Bone marrow (tissue), 2 donors: ENCODE data around the gene CHMP2B.
A peak's percentile ranks its signal among the peaks of the same experiment; 100 is the strongest.
"Not testable (repeated sequence)": the region's sequence is repeated elsewhere in the genome, so short reads cannot be mapped to it uniquely, and the experiment has no call there.

Experiments
- DNase-seq, 2 donors: peaks; one replicate each; lab custom pipeline; 2025; lab: John Stamatoyannopoulos, UW

The CHMP2B gene

DNA sequence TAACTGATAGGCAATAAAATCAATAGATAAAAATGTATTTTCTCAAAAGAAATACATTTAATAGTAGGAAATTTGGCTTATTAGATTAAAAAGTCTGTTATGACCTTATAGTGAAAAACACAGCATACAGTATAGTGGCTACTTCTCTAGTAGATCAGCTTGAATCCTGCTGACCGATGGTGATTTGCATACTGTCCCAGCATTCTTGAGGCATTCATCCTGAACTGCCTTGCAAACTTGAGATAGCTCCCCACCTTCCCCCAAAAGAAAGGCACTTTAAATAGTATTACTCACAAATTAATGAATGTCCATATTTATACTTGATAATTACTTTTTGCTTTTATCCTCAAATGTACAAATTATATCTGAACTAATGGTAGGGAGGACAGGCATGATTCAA is 6.7 kb downstream of the CHMP2B start:
- no peak for DNase-seq

- no peak for DNase-seq
Observed at GRCh38 chr3:87236093-87236492, 9.0 kb downstream of the CHMP2B start.

DNA sequence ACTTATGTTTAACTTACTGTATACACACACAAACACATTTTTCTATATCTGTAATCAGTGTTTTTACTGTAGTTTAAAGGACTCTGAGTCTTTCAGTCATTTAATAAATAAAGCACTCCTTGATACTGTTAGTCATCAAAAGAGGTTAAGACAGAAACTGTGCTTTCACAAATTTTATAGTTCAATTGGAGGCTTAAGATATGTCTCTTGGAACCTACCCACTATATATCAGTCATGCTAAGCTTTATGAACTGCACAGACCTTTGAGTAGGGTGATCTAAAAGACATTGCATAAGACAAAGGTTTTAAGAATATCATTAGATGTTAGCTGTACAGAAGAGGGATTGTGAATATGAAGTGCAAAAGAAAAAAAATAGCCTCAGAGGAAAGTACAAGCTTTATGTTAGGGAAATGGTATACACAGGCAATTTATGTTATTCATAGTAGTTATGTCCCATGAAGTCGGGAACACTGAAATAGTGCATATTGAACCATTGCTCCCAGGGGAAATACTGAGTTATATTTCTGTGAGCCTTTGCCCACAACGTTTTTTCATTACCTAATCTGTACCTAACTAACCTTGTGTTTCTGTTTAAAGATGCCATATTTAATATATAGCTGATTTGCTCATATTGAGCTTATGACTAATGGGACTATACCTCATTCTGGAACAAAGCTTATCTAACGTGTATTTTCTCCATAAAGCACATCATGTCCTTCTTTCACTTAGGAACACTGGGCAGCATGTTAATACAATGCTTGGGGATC is 19.7 kb downstream of the CHMP2B start:
- no peak for DNase-seq

- no peak for DNase-seq
Observed at GRCh38 chr3:87247430-87247773, 20.3 kb downstream of the CHMP2B start.

- DNase-seq = not testable (repeated sequence)
Observed at GRCh38 chr3:87248231-87248630, 21.1 kb downstream of the CHMP2B start.

GRCh38 chr3:87248831-87249230 is 21.7 kb downstream of the CHMP2B start:
- no peak for DNase-seq

- no peak for DNase-seq
Observed at GRCh38 chr3:87250009-87250408, 22.9 kb downstream of the CHMP2B start.

DNA sequence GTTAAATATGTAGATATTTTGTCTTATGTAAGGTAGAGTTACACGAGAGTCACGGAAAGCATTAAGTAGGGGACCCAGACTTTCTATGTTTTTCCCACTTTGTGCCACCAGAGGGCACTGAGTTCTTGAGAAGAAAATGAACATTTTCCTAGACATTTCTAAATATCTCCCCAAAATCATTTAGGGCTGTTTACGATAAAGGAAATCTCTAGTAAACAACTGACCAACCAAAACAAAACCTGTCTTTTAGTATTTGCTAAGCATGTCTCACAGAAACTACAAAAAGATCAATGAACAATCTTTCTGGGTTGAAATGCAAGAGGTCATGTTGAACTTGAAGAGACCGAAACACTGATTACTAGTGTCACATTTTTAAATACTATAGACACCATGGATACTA is 33.2 kb downstream of the CHMP2B start:
- DNase-seq = peak in 1 of 2 donors; percentile 49

- DNase-seq = no peak
Observed at GRCh38 chr3:87261925-87262324, 34.8 kb downstream of the CHMP2B start.

GRCh38 chr3:87267953-87268645 is 41.0 kb downstream of the CHMP2B start:
- DNase-seq = no peak

DNA sequence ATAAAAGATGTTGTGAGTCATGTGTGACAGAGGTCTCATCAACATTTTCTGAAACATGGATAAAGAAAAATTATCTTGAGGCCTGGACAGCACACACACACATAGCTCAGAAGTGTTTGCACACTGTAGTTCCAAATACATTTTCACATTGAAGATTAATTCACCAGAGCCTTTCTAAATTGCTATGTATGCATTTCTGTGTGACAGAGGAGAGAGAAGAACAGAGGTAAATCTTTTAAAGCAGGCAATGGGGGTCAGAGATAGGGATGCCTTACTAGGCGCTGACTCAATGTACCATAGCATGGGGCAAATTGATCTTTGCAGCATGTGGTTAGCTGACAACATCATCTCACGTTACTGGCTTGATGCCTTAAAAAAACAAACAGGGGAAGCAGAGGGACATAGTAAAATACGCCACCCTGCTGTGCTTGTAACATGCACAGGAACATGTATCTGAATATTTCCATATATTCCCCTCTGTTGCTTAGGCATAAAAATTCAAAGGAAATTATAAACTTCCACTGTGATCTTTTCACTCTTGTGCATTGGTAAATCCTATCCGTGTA is 41.6 kb downstream of the CHMP2B start:
- no peak for DNase-seq

DNA sequence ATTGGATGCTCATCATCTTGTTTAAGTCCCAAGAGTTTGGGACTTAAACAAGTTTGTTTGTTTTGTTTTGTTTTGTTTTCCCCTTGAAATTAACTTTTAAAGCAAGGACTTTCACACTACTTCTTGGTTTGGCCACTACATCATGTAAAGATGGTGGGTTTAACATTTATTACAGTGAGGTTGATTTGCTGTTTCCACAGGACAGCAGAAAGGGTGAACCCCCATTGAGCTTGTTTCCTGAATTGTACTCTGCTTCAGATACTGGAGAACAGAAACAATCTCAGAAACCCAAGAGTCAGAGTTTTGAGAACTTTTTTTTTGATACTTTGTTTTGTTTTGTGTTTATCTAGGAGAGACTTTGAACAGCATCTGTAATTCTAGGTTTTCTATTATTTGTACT is 42.6 kb downstream of the CHMP2B start:
- no peak for DNase-seq

- DNase-seq = peak in 1 of 2 donors; percentile 71
Observed at GRCh38 chr3:87270908-87271700, 44.0 kb downstream of the CHMP2B start.

DNA sequence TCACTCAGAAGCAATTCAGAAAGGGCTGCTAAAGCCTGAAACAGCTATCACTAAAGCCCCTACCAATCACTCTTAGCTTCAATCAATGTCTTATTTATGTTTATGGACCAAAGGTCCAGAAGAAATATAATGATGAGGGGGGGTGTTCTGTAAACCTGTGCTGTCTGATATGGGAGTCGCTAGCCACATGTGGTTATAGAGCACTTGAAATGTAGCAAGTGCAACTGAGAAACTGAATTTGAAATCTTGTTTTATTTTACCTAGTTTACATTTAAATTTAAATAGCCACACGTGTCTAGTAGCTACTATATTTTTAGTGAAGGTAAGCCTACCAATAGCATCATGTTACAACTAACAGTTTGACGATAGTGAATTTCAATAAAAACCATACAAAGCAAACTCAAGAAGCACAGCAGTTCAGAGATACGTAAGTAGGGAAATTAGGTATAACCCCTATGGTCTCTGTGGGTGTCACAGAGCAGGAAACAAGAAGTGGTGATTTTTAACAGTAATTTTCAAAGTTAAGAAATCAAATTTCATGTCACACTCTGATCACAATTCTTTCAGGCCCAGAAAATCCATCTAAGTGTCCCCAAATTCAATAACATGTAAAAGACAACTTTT is 45.7 kb downstream of the CHMP2B start:
- no peak for DNase-seq

GRCh38 chr3:87276484-87276883 is 49.4 kb downstream of the CHMP2B start, which contains the start of gene POU1F1:
Gene POU1F1 (minus strand): TSS chr3:87276584. CDS start chr3:87276462, 122 bp downstream.
- no peak for DNase-seq

DNA sequence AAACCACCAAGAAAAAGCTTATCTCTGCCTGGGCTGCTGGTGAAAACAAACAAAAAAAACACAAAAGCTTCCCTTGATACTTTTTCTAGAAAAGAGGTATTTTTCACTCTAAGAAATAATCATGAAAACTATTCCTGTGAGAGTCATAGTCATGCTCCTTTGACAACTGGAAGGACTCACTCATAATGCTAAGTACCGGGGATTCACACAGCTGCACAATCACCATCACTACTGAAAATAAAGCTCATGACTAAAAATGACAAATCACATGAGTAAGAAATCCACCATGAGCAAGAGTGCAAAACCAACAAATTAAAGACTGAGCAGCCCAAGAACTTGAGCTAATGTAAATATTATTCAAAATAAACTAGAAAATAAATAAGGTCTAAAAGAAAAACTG is 59.9 kb downstream of the CHMP2B start:
- no peak for DNase-seq

DNA sequence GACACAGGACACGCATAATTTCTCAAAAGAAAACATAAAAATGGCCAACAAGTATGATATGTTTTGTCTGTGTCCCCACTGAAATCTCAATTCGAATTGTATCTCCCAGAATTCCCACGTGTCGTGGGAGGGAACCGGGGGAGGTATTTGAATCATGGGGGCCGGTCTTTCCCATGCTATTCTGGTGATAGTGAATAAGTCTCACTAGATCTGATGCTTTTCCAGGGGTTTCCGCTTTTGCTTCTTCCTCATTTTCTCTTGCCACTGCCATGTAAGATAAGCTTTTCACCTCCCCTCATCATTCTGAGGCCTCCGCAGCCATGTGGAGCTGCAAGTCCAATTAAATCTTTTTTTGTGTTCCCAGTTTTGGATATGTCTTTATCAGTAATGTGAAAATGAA is 61.3 kb downstream of the CHMP2B start:
- no peak for DNase-seq

DNA sequence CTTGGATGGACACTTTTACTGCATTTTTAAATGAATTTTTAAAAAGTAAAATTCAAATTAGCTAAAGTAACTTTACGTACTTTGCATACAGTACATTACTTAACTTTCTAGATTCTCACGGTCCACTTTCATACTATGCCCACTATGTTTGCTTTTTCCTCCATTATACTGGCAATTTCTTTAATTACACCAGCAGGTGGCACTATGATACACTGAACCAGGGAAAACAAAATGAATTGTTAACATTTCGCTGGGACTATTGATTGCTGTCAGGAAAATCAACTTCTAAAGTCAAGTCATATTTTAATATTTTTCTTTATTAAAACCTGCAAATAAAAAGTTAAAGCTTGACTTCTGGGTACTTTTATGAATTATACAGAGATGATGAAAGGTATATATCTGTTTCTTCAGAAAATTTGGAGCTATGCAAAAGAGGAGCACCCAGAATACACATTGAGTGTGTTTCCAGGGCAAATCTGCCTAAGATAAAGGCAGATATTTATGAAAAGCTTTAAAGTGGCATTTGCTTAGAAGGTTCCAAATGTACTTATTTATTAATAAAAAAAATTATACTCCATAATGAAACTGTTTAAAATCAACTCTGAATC is 71.1 kb downstream of the CHMP2B start:
- peak in 1 of 2 donors; percentile 56 for DNase-seq

DNA sequence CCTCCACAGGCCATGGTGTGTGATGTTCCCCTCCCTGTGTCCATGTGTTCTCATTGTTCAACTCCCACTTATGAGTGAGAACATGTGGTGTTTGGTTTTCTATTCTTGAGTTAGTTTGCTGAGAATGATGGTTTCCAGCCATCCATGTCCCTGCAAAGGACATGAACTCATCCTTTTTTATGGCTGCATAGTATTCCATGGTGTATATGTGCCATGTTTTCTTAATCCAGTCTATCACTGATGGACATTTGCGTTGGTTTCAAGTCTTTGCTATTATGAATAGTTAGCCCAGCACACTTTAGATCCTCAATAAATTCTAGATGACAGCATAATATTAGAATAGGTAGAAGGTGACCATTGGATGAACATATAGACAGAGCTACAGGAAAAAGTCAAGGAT is 77.9 kb downstream of the CHMP2B start:
- not testable (repeated sequence) for DNase-seq
